Right lobe of liver (tissue), 4 donors: ENCODE measurements around the gene GOLGA6B.
"Not testable (repeated sequence)": the region's sequence is repeated elsewhere in the genome, so short reads cannot be mapped to it uniquely, and the experiment has no call there.

ENCODE experiments used
- CTCF ChIP-seq, 4 donors: fragments of 200-600 bp in 3 of 4; fragments of 450-650 bp in 1 of 4; IDR thresholded peaks; one replicate each; pipeline versions ENCODE4 v1.5.1 to v1.8.0; 2016 to 2022; ENCODE audit warnings: antibody characterized with exemption in 4 of 4, mild to moderate bottlenecking in 2 of 4
- POLR2A ChIP-seq: fragments of 450-650 bp; IDR thresholded peaks from one replicate; pipeline ENCODE4 v1.6.1; 2017; ENCODE audit warnings: antibody characterized with exemption, mild to moderate bottlenecking
- donor health status: DM: no; HTN: no; CAD: no.
- donor health status: DM: no; HTN: no; CAD: no.
- donor health status: DM: no; HTN: yes; CAD: no.

GRCh38 chr15:72665706-72666105 lies 11.2 kb downstream of the GOLGA6B start:
- not testable (repeated sequence) for TF ChIP-seq POLR2A; CTCF (IDR thresholded peaks at IDR 0.05)
